ENCODE measurements around the gene MT1F. TPM values are rescaled to one million over a fixed set of nuclear protein-coding genes. Genes with fewer than 3 reads are reported as not detected.

MT1F gene
- total RNA-seq, 2 experiments from 2014 or later, result 15.8 to 16.4 TPM

- no peak overlapping the region for H3K4me3 Mint-ChIP-seq
- peaks cover 66% of the 10 kb centered on the region for H3K27me3 Mint-ChIP-seq
- no peak overlapping the region for H3K27ac Mint-ChIP-seq
- H3K4me1 Mint-ChIP-seq, result peaks cover 22% of the 10 kb centered on the region
- no peaks in the 10 kb centered on the region for H3K9me3 Mint-ChIP-seq
- ChIA-PET POLR2A (no interaction called here), CTCF (no interaction called here)
- no peak for DNase-seq
- no peaks in the 10 kb centered on the region for H3K36me3 Mint-ChIP-seq (ENCODE audit: low read depth)
Observed at GRCh38 chr16:56628486-56629350, 29.0 kb upstream of the MT1F start.

- Mint-ChIP-seq H3K27ac (no peak overlapping the region), H3K9me3 (no peaks in the 10 kb centered on the region), H3K36me3 (ENCODE audit: low read depth) (no peaks in the 10 kb centered on the region), H3K4me3 (no peak overlapping the region), H3K27me3 (peaks cover 71% of the 10 kb centered on the region), H3K4me1 (peaks cover 20% of the 10 kb centered on the region)
- POLR2A ChIA-PET, result interaction anchor here (2.3 to 2.5 kb wide), 2 partner anchors 12 to 53 kb away, joined by 5 to 9 read pairs; partner anchors contain the start of gene MT1X
- CTCF ChIA-PET, result interaction anchor here (0.9 to 1.4 kb wide), 2 partner anchors 17 to 72 kb away, joined by 3 to 6 read pairs; no protein-coding TSS in a partner anchor
- no peak for DNase-seq
Observed at GRCh38 chr16:56629531-56629930, 28.2 kb upstream of the MT1F start.

GRCh38 chr16:56630134-56630533 lies 27.6 kb upstream of the MT1F start:
- Mint-ChIP-seq H3K36me3 (ENCODE audit: low read depth) (no peaks in the 10 kb centered on the region), H3K27ac (no peak overlapping the region), H3K9me3 (no peaks in the 10 kb centered on the region), H3K27me3 (peaks cover 73% of the 10 kb centered on the region), H3K4me3 (no peak overlapping the region), H3K4me1 (peaks cover 21% of the 10 kb centered on the region)
- CTCF ChIA-PET, result interaction anchor here (0.9 to 1.4 kb wide), 2 partner anchors 17 to 72 kb away, joined by 3 to 6 read pairs; no protein-coding TSS in a partner anchor
- POLR2A ChIA-PET, result interaction anchor here (2.3 to 2.5 kb wide), 2 partner anchors 13 to 52 kb away, joined by 5 to 9 read pairs; partner anchors contain the start of gene MT1X
- DNase-seq, result no peak

- POLR2A ChIA-PET, result interaction anchor here (2.3 to 2.5 kb wide), 2 partner anchors 14 to 51 kb away, joined by 5 to 9 read pairs; partner anchors contain the start of gene MT1X
- H3K4me1 Mint-ChIP-seq, result peaks cover 20% of the 10 kb centered on the region
- CTCF ChIA-PET, result interaction anchor here (1.4 to 1.7 kb wide), 2 partner anchors 13 to 71 kb away, joined by 6 read pairs; no protein-coding TSS in a partner anchor
- H3K36me3 Mint-ChIP-seq (ENCODE audit: low read depth), result no peaks in the 10 kb centered on the region
- no peak for DNase-seq
- no peak overlapping the region for H3K27ac Mint-ChIP-seq
- H3K9me3 Mint-ChIP-seq, result no peaks in the 10 kb centered on the region
- no peak overlapping the region for H3K4me3 Mint-ChIP-seq
- H3K27me3 Mint-ChIP-seq, result peaks cover 73% of the 10 kb centered on the region
Observed at GRCh38 chr16:56631197-56631596, 26.6 kb upstream of the MT1F start.

GRCh38 chr16:56631832-56632155 lies 26.0 kb upstream of the MT1F start:
- no peaks in the 10 kb centered on the region for H3K9me3 Mint-ChIP-seq
- no peak for DNase-seq
- H3K4me1 Mint-ChIP-seq, result peaks cover 26% of the 10 kb centered on the region
- H3K27me3 Mint-ChIP-seq, result peaks cover 74% of the 10 kb centered on the region
- no peak overlapping the region for H3K27ac Mint-ChIP-seq
- ChIA-PET POLR2A (interaction anchor here (2.3 to 2.5 kb wide), 2 partner anchors 15 to 51 kb away, joined by 5 to 9 read pairs; partner anchors contain the start of gene MT1X), CTCF (interaction anchor here (1.7 kb wide), 1 partner anchor 12 kb away, joined by 6 read pairs; no protein-coding TSS in a partner anchor)
- no peaks in the 10 kb centered on the region for H3K36me3 Mint-ChIP-seq (ENCODE audit: low read depth)
- peak overlapping the region; percentile 30 for H3K4me3 Mint-ChIP-seq

- POLR2A ChIA-PET, result interaction anchor here (2.5 kb wide), 1 partner anchor 15 kb away, joined by 5 read pairs; no protein-coding TSS in a partner anchor
- Mint-ChIP-seq H3K36me3 (ENCODE audit: low read depth) (no peaks in the 10 kb centered on the region), H3K4me1 (peaks cover 27% of the 10 kb centered on the region), H3K27ac (no peak within 1 kb of the TSS), H3K4me3 (peak within 1 kb of the TSS; percentile 30), H3K27me3 (peaks cover 74% of the 10 kb centered on the region), H3K9me3 (no peaks in the 10 kb centered on the region)
- CTCF ChIA-PET, result interaction anchor here (1.7 kb wide), 1 partner anchor 11 kb away, joined by 6 read pairs; no protein-coding TSS in a partner anchor
- no peak for DNase-seq
Observed at GRCh38 chr16:56632156-56632847, 25.5 kb upstream of the MT1F start, which contains the start of gene MT1M. TSS of gene MT1M (plus strand) at chr16:56632659. CDS start at chr16:56632732, 73 bp downstream.

- no peak overlapping the region for H3K27ac Mint-ChIP-seq
- no peak for DNase-seq
- no peak overlapping the region for H3K4me3 Mint-ChIP-seq
- peaks cover 32% of the 10 kb centered on the region for H3K4me1 Mint-ChIP-seq
- no peaks in the 10 kb centered on the region for H3K9me3 Mint-ChIP-seq
- ChIA-PET CTCF (interaction anchor here (1.0 kb wide), 1 partner anchor 11 kb away, joined by 3 read pairs; no protein-coding TSS in a partner anchor), POLR2A (no interaction called here)
- peaks cover 80% of the 10 kb centered on the region for H3K27me3 Mint-ChIP-seq
- no peaks in the 10 kb centered on the region for H3K36me3 Mint-ChIP-seq (ENCODE audit: low read depth)
Observed at GRCh38 chr16:56632848-56633365, 24.9 kb upstream of the MT1F start.

- ChIA-PET POLR2A (interaction anchor here (1.2 kb wide), 1 partner anchor 49 kb away, joined by 5 read pairs; the partner anchor contains the start of gene MT1X), CTCF (interaction anchor here (1.0 kb wide), 1 partner anchor 10 kb away, joined by 3 read pairs; no protein-coding TSS in a partner anchor)
- Mint-ChIP-seq H3K27ac (no peak overlapping the region), H3K4me1 (peaks cover 35% of the 10 kb centered on the region), H3K9me3 (no peaks in the 10 kb centered on the region), H3K4me3 (no peak overlapping the region), H3K36me3 (ENCODE audit: low read depth) (no peaks in the 10 kb centered on the region), H3K27me3 (peaks cover 83% of the 10 kb centered on the region)
- no peak for DNase-seq
Observed at GRCh38 chr16:56633535-56633934, 24.2 kb upstream of the MT1F start.

- H3K36me3 Mint-ChIP-seq (ENCODE audit: low read depth), result no peaks in the 10 kb centered on the region
Observed at GRCh38 chr16:56634715-56635440, 22.9 kb upstream of the MT1F start.

GRCh38 chr16:56635441-56635967 lies 22.3 kb upstream of the MT1F start:
- Mint-ChIP-seq H3K4me3 (no peak overlapping the region), H3K27me3 (peaks cover 90% of the 10 kb centered on the region), H3K27ac (no peak overlapping the region), H3K36me3 (ENCODE audit: low read depth) (no peaks in the 10 kb centered on the region), H3K4me1 (peaks cover 37% of the 10 kb centered on the region), H3K9me3 (no peaks in the 10 kb centered on the region)
- no peak for DNase-seq
- CTCF ChIA-PET, result interaction anchor here (1.1 kb wide), 1 partner anchor 10 kb away, joined by 3 read pairs; the partner anchor contains the start of gene MT1E
- POLR2A ChIA-PET, result no interaction called here

More at GRCh38 chr16:56634715-56635440, 22.9 kb upstream of the MT1F start:
- no peak for DNase-seq
- H3K4me1 Mint-ChIP-seq, result peaks cover 37% of the 10 kb centered on the region
- POLR2A ChIA-PET, result interaction anchor here (1.2 kb wide), 1 partner anchor 10 kb away, joined by 6 read pairs; the partner anchor contains the start of gene MT1E
- CTCF ChIA-PET, result interaction anchor here (1.1 kb wide), 1 partner anchor 10 kb away, joined by 3 read pairs; the partner anchor contains the start of gene MT1E
- H3K27ac Mint-ChIP-seq, result no peak overlapping the region
- H3K9me3 Mint-ChIP-seq, result no peaks in the 10 kb centered on the region
- H3K27me3 Mint-ChIP-seq, result peaks cover 91% of the 10 kb centered on the region
- peak overlapping the region; percentile 34 for H3K4me3 Mint-ChIP-seq

- ChIA-PET POLR2A (interaction anchor here (0.6 to 2.4 kb wide), 3 partner anchors 12 to 46 kb away, joined by 3 to 9 read pairs (median 3); partner anchors contain the start of genes MT1E and MT1X), CTCF (interaction anchor here (1.3 kb wide), 1 partner anchor 65 kb away, joined by 4 read pairs; no protein-coding TSS in a partner anchor)
- peaks cover 35% of the 10 kb centered on the region for H3K4me1 Mint-ChIP-seq
- H3K36me3 Mint-ChIP-seq (ENCODE audit: low read depth), result no peaks in the 10 kb centered on the region
- no peak for DNase-seq
- H3K27ac Mint-ChIP-seq, result no peak overlapping the region
- no peak overlapping the region for H3K4me3 Mint-ChIP-seq
- H3K27me3 Mint-ChIP-seq, result peaks cover 86% of the 10 kb centered on the region
- H3K9me3 Mint-ChIP-seq, result no peaks in the 10 kb centered on the region
Observed at GRCh38 chr16:56636616-56637413, 20.9 kb upstream of the MT1F start.

Measured in activated CD4-positive, alpha-beta memory T cell treated with anti-CD3 and anti-CD28 coated beads, Interleukin-2, amount 10 ng/mL, durations not matched to agents 7 days and 5 days (primary cell).